HG02798 (cell line): ENCODE data around the gene SLC18A3.

Source experiments
- ATAC-seq: cut with Tn5 transposase; IDR thresholded peaks from one replicate; pipeline ENCODE4 v1.9.1; 2021; ENCODE audit warnings: mild to moderate bottlenecking; ENCODE audit not compliant: unreplicated experiment, poor library complexity

The SLC18A3 gene

GRCh38 chr10:49610458-49611165, 502 bp downstream of the SLC18A3 start:
- no peak for ATAC-seq

GRCh38 chr10:49611166-49611815, 1.2 kb downstream of the SLC18A3 start:
- no peak for ATAC-seq

GRCh38 chr10:49611816-49612512, 1.9 kb downstream of the SLC18A3 start:
- no peak for ATAC-seq

GRCh38 chr10:49612513-49613164, 2.5 kb downstream of the SLC18A3 start:
- ATAC-seq, result no peak

- ATAC-seq, result no peak
These were observed 3.2 kb downstream of the SLC18A3 start for GRCh38 chr10:49613165-49613881.

GRCh38 chr10:49613882-49614241, 3.8 kb downstream of the SLC18A3 start, which contains the start of gene CHAT:
Gene CHAT (plus strand): TSS chr10:49614037. CDS start chr10:49614190, 153 bp downstream.
- ATAC-seq, result no peak

GRCh38 chr10:49614242-49615198, 4.4 kb downstream of the SLC18A3 start:
- no peak for ATAC-seq

- ATAC-seq, result no peak
These were observed 5.1 kb downstream of the SLC18A3 start for GRCh38 chr10:49615213-49615612.

- ATAC-seq, result no peak
These were observed 5.6 kb downstream of the SLC18A3 start for GRCh38 chr10:49615721-49616120.

GRCh38 chr10:49616421-49617101, 6.5 kb downstream of the SLC18A3 start:
- ATAC-seq, result no peak

GRCh38 chr10:49617121-49618020, 7.3 kb downstream of the SLC18A3 start:
- no peak for ATAC-seq

GRCh38 chr10:49618821-49619220, 8.7 kb downstream of the SLC18A3 start:
- no peak for ATAC-seq

- no peak for ATAC-seq
These were observed 9.5 kb downstream of the SLC18A3 start for GRCh38 chr10:49619613-49620012.

- ATAC-seq, result no peak
These were observed 10.2 kb downstream of the SLC18A3 start for GRCh38 chr10:49620286-49620810.

GRCh38 chr10:49620841-49621378, 10.8 kb downstream of the SLC18A3 start:
- no peak for ATAC-seq

GRCh38 chr10:49621561-49621960, 11.5 kb downstream of the SLC18A3 start:
- no peak for ATAC-seq
